KOPT-K1 (cell line): ENCODE results near the gene FAM72D.
"Not testable (repeated sequence)": the region's sequence is repeated elsewhere in the genome, so short reads cannot be mapped to it uniquely, and the experiment has no call there.

ENCODE experiments used
- H3K27ac ChIP-seq: fragments of 200-600 bp; sonication (generic); 2 replicates; pipeline ENCODE4 v1.5.1; 2016; ENCODE audit warnings: antibody characterized with exemption, mild to moderate bottlenecking, low read depth, low read length; ENCODE audit not compliant: poor library complexity, severe bottlenecking
- H3K36me3 ChIP-seq: fragments of 200-600 bp; sonication (generic); 2 replicates; pipeline ENCODE4 v1.5.1; 2017; ENCODE audit warnings: antibody characterized with exemption, mild to moderate bottlenecking, low read length, moderate library complexity; ENCODE audit not compliant: insufficient read depth
- H3K9me3 ChIP-seq: fragments of 200-600 bp; sonication (generic); 2 replicates; pipeline ENCODE4 v1.5.1; 2017; ENCODE audit warnings: antibody characterized with exemption, low read length, mild to moderate bottlenecking; ENCODE audit not compliant: insufficient read depth, poor library complexity, severe bottlenecking

Gene FAM72D

DNA sequence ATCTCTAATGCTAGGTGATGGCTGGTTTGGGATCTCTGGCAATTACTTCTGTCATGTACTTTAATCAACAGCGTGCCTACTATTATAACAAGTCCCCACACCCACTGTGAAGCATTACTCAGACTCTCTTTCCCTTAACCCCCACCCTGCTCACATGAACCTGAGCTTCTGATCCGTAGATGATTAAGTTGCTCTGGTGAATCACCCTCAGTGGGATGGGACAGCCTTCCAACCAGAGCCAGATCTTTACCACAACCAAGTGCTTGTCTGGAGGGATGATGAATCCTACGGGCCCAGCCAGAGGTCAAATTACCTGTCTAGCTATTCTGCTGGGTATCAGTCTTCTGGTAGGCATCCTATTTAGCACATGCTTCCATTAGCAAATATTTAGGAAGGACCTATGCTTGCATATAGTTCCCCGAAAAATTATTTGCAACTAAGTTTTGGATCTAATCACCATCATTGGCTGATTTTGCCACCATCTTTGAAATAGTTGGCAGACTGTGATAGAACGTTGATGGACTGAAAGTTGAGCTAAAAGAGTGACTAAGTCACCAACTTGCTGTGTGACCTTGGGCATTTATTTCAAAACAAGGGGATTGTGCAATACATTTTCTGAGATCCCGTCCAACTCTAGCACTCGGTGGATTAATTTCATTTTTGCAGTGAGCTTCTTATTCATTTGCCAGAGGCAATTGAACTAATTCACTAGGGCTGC lies 26.7 kb downstream of the FAM72D start:
- not testable (repeated sequence) for H3K27ac ChIP-seq, H3K36me3 ChIP-seq, H3K9me3 ChIP-seq

DNA sequence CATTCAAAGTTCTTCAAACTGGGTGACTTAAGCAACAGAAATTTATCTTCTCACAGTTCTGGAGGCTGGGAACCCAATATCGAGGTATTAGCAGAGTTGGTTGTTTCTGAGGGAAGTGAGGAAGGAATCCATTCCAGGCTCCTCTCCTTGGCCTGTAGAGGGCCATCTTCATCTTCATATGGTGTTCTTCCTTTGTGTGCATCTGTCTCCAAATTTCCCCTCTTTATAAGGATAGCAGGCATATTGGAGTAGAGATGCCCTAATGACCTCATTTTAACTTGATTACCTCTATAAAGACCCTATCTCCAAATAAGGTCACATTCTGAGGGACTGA lies 27.3 kb downstream of the FAM72D start:
- H3K27ac ChIP-seq = not testable (repeated sequence)

GRCh38 chr1:145123992-145124641 lies 28.3 kb downstream of the FAM72D start:
- not testable (repeated sequence) for H3K27ac ChIP-seq, H3K9me3 ChIP-seq, H3K36me3 ChIP-seq

More for the DNA sequence above, 27.3 kb downstream of the FAM72D start:
- not testable (repeated sequence) for H3K36me3 ChIP-seq, H3K9me3 ChIP-seq

DNA sequence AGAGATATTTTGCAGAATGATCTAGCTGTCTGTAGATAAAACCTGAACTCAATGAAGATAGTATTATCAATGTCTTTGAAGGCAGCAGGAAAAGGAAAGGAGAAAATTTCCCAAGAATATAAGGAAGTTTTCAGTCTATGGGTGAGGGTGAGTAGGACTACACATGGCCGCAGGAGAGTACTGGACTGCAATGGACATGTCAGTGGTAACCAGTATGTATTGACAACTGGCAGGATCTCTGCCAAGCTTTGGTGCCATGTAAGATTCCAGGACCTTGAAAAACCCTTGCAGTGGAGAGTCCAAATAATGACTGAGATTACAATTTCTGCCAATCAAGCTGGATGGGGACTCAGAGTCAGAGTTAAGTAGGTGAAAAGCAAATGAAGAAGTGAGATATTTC lies 29.3 kb downstream of the FAM72D start:
- H3K9me3 ChIP-seq, H3K36me3 ChIP-seq, H3K27ac ChIP-seq: not testable (repeated sequence)

DNA sequence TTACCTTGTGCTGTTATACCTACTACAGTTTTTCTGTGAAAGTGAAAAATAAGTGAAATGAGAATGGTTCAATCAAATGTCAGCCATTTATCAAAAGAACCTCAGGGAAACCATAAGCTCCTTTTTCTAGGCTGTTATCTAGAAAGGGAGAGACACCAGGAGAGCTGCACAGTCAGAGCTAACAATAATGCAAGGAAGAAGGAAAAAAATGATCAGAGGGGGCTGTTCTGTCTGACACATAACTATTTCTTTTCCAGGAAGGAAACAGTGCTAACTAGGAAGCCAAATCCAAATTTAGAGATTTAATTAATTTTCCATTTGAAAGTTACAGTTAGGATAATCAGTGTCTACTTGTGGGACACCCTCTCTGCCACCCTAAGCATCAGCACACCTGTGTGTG lies 31.4 kb downstream of the FAM72D start:
- H3K9me3 ChIP-seq, H3K27ac ChIP-seq, H3K36me3 ChIP-seq: not testable (repeated sequence)

GRCh38 chr1:145128697-145129469 lies 33.1 kb downstream of the FAM72D start:
- not testable (repeated sequence) for H3K9me3 ChIP-seq, H3K27ac ChIP-seq, H3K36me3 ChIP-seq

DNA sequence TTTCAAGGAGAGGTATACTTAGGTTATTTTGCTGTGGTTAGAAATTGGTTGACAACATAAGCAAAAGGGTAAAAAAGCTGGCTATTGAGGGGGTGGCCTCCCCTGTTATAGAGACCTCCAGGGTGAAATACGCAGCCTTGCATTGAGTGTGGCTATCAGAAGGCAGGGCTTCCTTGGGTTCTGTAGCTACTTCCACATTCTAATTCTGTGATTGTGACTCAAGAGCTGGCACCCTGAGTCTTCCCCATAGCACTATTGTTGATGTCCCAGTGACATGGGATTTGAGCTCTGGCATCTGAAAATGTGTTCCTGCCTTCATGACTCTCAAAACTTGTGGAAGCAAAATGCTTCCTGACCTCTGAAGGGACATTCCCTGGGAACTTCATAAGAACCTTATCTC lies 38.7 kb downstream of the FAM72D start:
- H3K36me3 ChIP-seq, H3K27ac ChIP-seq, H3K9me3 ChIP-seq: not testable (repeated sequence)

- H3K36me3 ChIP-seq, H3K27ac ChIP-seq, H3K9me3 ChIP-seq: not testable (repeated sequence)
Measured at GRCh38 chr1:145140549-145140948, 44.8 kb downstream of the FAM72D start.

GRCh38 chr1:145144264-145144913 lies 48.6 kb downstream of the FAM72D start:
- not testable (repeated sequence) for H3K9me3 ChIP-seq, H3K27ac ChIP-seq, H3K36me3 ChIP-seq

GRCh38 chr1:145146308-145146707 lies 50.5 kb downstream of the FAM72D start:
- not testable (repeated sequence) for H3K9me3 ChIP-seq, H3K27ac ChIP-seq, H3K36me3 ChIP-seq

- H3K9me3 ChIP-seq, H3K27ac ChIP-seq, H3K36me3 ChIP-seq: not testable (repeated sequence)
Measured at GRCh38 chr1:145147172-145147571, 51.4 kb downstream of the FAM72D start.

GRCh38 chr1:145155421-145155820 lies 59.6 kb downstream of the FAM72D start:
- not testable (repeated sequence) for H3K36me3 ChIP-seq, H3K9me3 ChIP-seq, H3K27ac ChIP-seq

GRCh38 chr1:145155873-145156272 lies 60.1 kb downstream of the FAM72D start:
- H3K27ac ChIP-seq, H3K36me3 ChIP-seq, H3K9me3 ChIP-seq: not testable (repeated sequence)

- not testable (repeated sequence) for H3K27ac ChIP-seq, H3K9me3 ChIP-seq, H3K36me3 ChIP-seq
Measured at GRCh38 chr1:145156891-145157610, 61.3 kb downstream of the FAM72D start.

GRCh38 chr1:145157715-145158114 lies 61.9 kb downstream of the FAM72D start:
- not testable (repeated sequence) for H3K36me3 ChIP-seq, H3K27ac ChIP-seq, H3K9me3 ChIP-seq
